GM18858 (cell line): ENCODE results near the gene SEPTIN8.
"Not testable (repeated sequence)": the region's sequence is repeated elsewhere in the genome, so short reads cannot be mapped to it uniquely, and the experiment has no call there.

Experiments used
- ATAC-seq: cut with Tn5 transposase; IDR thresholded peaks from one replicate; pipeline ENCODE4 v1.9.1; 2021; ENCODE audit not compliant: unreplicated experiment

SEPTIN8 gene

DNA sequence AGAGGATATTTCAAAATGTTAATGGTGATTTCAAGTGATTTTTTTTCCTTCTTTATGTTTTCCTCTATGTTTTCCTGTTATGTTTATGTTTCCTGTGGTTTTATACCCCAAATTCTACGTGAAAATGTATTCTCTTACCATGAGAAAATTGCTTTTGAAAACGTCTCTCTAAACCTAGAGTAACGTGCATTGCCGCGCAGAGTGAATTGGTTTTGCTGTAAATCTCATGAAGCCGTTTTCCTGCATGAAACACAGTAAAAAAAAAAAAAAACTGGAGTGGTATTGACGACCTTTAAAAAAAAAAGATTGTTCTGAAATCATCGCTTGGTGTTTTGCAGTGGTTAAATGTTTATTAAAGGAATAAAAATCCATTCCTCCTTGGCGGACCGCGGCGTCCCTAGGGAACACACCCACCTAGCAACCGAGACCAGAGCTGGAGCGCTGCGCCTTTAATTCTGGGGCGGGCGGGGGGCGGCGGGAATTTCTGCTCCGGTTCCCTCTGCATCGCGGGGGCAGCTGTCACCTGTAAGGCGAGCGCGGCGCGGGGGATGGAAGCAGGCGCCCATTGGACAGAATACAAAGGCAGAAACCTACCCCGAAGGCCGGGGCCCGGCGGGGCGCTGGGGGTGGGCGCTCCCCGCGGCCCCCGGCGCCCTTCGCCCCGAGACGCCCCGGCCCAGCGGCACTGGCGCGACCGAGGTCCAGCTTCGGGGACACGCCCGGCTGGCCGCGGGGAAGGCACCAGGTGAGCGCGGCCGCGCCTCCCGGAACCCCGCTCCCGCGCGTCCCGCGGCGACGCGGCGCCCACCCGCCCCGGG lies 36.0 kb upstream of the SEPTIN8 start, which contains the start of gene SOWAHA:
TSS of gene SOWAHA (plus strand) at position 522 of the 818 bp plus-strand sequence. CDS start 320 bp downstream, outside the sequence.
- no peak for ATAC-seq

GRCh38 chr5:132812123-132812765 lies 35.2 kb upstream of the SEPTIN8 start:
- no peak for ATAC-seq

DNA sequence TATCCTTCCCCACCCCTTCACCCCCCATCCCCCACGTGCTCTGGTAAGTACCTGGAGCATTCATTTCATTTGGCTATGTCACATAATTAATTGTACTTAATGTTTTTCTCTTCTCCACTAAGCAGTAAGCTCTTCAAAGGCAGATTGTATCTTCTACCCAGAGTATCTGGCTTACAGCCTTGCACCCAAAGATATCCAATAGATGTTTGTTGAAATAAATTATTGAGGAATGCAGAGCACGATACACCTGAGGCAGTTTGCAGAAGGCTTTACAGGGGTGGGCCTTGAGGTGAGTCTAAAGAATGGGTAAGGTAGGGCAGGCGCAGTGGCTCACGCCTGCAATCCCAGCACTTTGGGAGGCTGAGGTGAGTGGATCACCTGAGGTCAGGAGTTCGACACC lies 33.6 kb upstream of the SEPTIN8 start:
- no peak for ATAC-seq

DNA sequence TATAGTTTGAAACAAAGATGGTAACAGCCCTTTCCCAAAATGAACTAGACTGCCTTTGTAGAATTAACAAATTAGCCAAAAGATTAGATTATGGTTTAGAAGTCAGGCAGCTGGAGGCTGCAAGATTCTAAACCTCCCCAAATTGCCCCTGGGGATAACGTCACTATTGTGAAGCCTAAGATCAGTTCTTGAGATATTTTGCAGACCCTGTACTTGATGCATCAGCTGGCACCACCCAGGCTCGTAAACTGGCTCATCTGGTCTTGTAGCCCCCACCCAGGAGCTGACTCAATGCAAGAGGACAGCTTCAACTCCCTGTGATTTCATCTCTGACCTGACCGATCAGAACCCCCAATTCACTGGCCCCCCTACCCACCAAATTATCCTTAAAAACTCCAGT lies 31.8 kb upstream of the SEPTIN8 start:
- no peak for ATAC-seq

- no peak for ATAC-seq
Observed at GRCh38 chr5:132808448-132808847, 31.4 kb upstream of the SEPTIN8 start.

- no peak for ATAC-seq
Observed at GRCh38 chr5:132807163-132807838, 30.3 kb upstream of the SEPTIN8 start.

DNA sequence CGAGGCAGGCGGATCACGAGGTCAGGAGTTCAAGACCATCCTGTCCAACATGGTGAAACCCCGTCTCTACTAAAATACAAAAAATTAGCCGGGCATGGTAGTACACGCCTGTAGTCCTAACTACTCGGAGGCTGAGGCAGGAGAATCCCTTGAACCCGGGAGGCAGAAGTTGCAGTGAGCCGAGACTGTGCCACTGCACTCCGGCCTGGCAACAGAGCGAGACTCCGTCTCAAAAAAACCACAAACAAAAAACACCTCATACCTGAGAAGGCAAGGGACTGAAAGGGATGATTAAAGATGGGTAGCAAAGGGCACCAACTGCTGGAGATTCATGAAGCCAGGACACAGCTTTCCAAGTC lies 29.7 kb upstream of the SEPTIN8 start:
- not testable (repeated sequence) for ATAC-seq

- not testable (repeated sequence) for ATAC-seq
Observed at GRCh38 chr5:132805872-132806271, 28.8 kb upstream of the SEPTIN8 start.

- ATAC-seq = not testable (repeated sequence)
Observed at GRCh38 chr5:132804219-132804618, 27.2 kb upstream of the SEPTIN8 start.

DNA sequence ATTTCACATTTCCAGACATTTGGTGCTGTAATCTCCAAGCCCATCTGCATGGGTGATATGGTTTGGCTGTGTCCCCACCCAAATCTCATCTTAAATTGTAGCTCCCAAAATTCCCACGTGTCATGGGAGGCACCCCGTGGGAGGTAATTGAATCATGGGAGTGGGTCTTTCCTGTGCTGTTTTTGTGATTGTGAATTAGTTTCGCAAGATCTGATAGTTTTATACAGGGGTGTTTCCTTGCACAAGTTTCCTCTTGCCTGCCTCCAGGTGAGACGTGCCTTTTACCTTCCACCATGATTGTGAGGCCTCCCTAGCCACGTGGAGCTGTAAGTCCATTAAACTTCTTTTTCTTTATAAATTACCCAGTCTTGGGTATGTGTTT lies 25.6 kb upstream of the SEPTIN8 start:
- ATAC-seq = not testable (repeated sequence)

DNA sequence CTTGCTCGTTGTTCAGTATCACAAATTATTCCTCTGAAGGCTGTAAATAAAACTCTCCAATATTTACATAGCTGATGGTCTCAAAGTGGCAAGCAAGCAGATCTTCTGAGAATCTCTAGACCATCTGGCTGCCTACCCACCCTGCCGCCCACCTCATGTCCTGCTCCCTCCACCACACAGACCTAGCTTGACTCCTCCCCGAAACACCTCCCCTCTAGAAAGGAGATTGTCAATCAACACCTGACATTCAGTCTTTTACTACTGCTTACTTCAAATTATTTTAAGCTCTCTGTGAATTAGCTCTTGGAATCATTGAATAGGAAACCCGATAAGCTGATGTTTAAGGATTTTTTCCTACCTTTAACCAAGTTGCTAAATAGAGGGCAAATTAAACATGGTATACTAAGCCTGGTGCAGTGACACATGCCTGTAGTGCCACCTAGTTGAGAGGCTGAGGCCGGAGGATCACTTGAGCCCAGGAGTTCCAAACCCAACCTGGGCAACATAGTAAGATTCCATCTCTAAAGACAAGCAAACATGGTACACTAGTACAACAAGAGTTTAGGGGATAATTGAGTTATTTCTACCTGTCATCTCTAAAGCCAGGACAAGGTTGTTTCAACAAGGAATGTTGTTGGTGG lies 25.1 kb upstream of the SEPTIN8 start:
- no peak for ATAC-seq

DNA sequence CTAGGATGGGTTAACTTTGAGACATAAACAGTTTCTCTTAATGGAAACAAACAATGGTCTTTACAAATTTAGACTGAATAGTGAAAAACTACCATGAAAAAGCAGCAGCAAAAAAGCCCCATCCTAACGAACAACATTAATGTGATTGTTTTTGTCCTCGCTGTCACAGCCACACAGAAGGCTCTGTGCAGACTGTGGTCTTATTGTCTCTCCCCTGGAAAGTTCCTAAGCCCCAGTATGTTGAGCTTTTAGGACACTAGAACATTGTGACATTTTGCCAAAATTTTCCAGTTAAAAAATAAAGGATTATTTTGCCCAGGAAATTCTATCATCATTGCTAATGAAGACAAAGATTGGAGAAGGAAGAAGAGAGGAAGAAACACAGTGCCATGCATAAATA lies 23.5 kb upstream of the SEPTIN8 start:
- ATAC-seq = no peak

GRCh38 chr5:132799392-132799791 lies 22.4 kb upstream of the SEPTIN8 start:
- ATAC-seq = no peak

DNA sequence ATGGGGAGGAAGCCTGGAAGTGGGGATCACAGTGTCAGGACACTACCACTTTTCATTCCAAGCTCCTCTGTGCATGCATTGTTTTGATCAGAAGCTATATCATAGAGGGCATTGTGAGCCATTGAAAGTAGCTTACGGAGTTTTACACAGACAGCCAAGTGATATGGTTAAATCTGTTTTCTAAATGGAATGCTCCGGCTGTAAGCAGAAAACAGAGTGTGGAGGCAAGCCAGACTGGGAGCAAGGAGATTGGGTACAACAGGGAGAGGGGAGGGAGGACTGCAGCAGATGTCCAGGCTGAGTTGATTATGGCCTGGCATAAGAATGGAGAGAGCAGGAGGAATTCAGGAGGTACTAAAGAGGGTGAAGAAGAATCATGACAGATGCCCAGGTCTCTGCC lies 20.6 kb upstream of the SEPTIN8 start:
- no peak for ATAC-seq

GRCh38 chr5:132791026-132791425 lies 14.0 kb upstream of the SEPTIN8 start:
- no peak for ATAC-seq

GRCh38 chr5:132790201-132790865 lies 13.3 kb upstream of the SEPTIN8 start:
- ATAC-seq = no peak

DNA sequence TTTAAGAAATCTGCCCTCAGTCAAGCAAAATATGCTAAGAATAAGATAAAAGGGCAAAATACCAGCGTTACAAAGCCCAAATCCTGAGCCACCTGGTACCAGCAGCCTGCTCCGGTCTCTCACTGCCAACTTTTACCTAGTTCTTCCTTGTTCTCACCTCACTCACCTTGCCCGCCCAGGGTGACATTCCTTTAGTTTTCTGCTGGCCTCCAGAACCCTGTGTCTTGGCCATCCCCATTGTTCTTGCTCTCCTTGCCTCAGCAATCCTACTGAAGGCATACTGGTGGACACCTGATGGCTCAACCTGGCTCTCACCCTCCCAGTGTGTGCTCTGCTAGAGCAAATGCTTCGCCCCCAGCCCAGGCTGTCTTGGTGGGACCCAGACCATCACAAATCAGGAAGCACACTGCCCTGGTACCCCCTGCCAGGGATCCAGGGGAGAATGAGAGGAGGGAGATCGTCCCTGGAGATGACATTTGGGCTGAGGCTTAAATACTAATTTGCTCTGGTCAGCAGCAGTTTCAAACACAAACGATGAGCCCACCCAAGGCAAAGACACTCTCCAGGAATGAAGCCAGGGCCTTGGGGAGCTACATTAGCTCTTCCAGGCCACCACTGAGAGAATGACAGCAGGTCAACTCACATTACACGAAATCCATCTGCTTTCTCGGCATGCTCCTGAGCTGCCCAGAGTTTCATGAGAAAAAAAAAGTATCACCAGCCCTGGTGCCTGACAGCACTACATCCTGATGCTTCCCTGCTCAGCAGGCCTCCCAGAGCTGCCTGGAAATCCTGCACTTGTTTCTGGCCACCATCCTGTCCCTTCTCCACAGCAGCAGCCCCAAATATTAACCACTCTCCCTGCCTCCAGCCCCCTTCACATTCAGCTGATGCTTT lies 12.2 kb upstream of the SEPTIN8 start:
- no peak for ATAC-seq

DNA sequence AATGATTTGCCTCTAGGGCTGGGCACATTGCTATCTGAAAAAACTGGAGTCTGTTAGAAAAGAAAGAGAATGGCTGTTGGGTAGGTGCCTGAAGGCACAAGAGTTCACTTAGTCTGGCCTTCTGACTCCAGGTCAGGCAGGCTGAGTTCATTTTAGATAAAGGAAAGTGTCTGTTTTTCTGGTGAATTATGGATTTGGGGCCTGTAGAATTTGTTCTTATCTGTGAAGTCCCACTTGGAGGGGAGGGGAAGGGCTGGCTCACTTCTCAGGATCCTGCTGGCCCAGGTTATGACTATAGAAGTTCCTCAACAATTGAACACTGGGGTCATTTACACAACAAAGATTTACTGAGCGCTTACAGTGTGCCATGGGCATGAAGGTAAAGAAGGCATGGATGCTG lies 11.5 kb upstream of the SEPTIN8 start:
- no peak for ATAC-seq

- ATAC-seq = no peak
Observed at GRCh38 chr5:132787076-132787475, 10.0 kb upstream of the SEPTIN8 start.

DNA sequence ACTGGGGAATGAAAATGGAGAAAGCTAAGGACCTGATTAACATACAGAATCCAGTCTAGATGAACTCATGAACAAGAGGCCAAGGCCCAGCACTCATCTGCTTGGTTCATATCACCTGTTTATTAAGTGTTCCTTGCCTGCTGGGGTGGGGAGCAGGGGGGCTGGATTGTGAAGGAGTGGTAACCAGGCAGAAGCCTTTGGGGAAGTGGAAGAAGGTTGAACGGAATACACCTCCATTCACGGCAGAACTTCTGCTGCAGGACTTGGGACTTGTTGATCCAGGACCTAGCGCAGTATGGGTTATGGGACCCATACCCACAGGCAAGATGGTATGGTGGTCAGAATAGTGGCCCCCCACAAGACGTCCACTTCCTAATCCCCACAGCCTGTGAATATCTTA lies 8.8 kb upstream of the SEPTIN8 start:
- ATAC-seq = no peak
